GM12873 (cell line): ENCODE results near the gene SETD1A.

ENCODE experiments used
- CTCF ChIP-seq: IDR thresholded peaks from 2 replicates; pipeline ENCODE4 v1.5.1; 2012; ENCODE audit warnings: low read depth, mild to moderate bottlenecking, moderate library complexity, low read length, control low read depth; ENCODE audit not compliant: insufficient read depth; ENCODE audit errors: missing control alignments

SETD1A gene

GRCh38 chr16:31031276-31031675 lies 73.7 kb downstream of the SETD1A start:
- TF ChIP-seq CTCF, result no peak

GRCh38 chr16:31032736-31033708 lies 75.5 kb downstream of the SETD1A start, which contains the start of gene STX4:
Gene STX4, plus strand, starts transcription at chr16:31033558. Its CDS starts 248 bp downstream, at chr16:31033806.
- TF ChIP-seq CTCF, result no peak

GRCh38 chr16:31033709-31034492 lies 76.3 kb downstream of the SETD1A start:
- TF ChIP-seq CTCF, result no peak
